SH-SY5Y (cell line): ENCODE data around the gene ZNRD2.

Source experiments
- GATA2 ChIP-seq: IDR thresholded peaks from 2 replicates; pipeline ENCODE4 v1.6.1; 2011; ENCODE audit warnings: mild to moderate bottlenecking, low read depth, low read length
- GATA3 ChIP-seq: IDR thresholded peaks from 2 replicates; pipeline ENCODE4 v1.6.1; 2011; ENCODE audit warnings: low read depth, mild to moderate bottlenecking, low read length, moderate library complexity

GRCh38 chr11:65575568-65576231 lies 5.4 kb downstream of the ZNRD2 start, which contains the start of gene EHBP1L1:
- TF ChIP-seq GATA3: no peak
- TF ChIP-seq GATA2: no peak
